SK-N-SH (cell line): ENCODE measurements around the gene CALML6.

ENCODE experiments used
- CTCF ChIP-seq: fragments of 200-600 bp; sonication (generic); IDR thresholded peaks from 2 replicates; pipeline ENCODE4 v1.6.1; 2017; ENCODE audit warnings: antibody characterized with exemption, mild to moderate bottlenecking, moderate library complexity
- ELF1 ChIP-seq: IDR thresholded peaks from 2 replicates; pipeline ENCODE4 v1.4.0; 2012
- EP300 ChIP-seq, 2 experiments: IDR thresholded peaks; 2 replicates each; pipeline versions ENCODE4 v1.4.0 to v1.6.1; 2012; ENCODE audit warnings: borderline replicate concordance in 1 of 2, low read depth in 1 of 2, low read length in 1 of 2
- EZH2phosphoT487 ChIP-seq: fragments of 200-600 bp; sonication (generic); IDR thresholded peaks from 2 replicates; pipeline ENCODE4 v1.6.1; 2017; ENCODE audit warnings: low read depth, mixed run types, mild to moderate bottlenecking, antibody characterized with exemption, moderate library complexity, borderline replicate concordance
- FOXM1 ChIP-seq: IDR thresholded peaks from 2 replicates; pipeline ENCODE4 v1.4.0; 2012; ENCODE audit warnings: low read depth, mild to moderate bottlenecking
- MAX ChIP-seq: IDR thresholded peaks from 2 replicates; pipeline ENCODE4 v1.4.0; 2012; ENCODE audit warnings: low read depth
- MEF2A ChIP-seq: IDR thresholded peaks from 2 replicates; pipeline ENCODE4 v1.4.0; 2012; ENCODE audit warnings: low read depth, borderline replicate concordance
- MXI1 ChIP-seq: IDR thresholded peaks from 2 replicates; pipeline ENCODE4 v1.6.1; 2012; ENCODE audit warnings: mild to moderate bottlenecking, low read depth, low read length, improper control_type of control experiment
- SMC3 ChIP-seq: IDR thresholded peaks from 2 replicates; pipeline ENCODE4 v1.6.1; 2012; ENCODE audit warnings: low read depth, low read length, improper control_type of control experiment
- TCF12 ChIP-seq: IDR thresholded peaks from 2 replicates; pipeline ENCODE4 v1.4.0; 2012
- USF2 ChIP-seq: fragments of 150-350 bp; IDR thresholded peaks from 2 replicates; pipeline ENCODE4 v1.6.1; 2017; ENCODE audit warnings: antibody characterized with exemption, low read length, low read depth, borderline replicate concordance

DNA sequence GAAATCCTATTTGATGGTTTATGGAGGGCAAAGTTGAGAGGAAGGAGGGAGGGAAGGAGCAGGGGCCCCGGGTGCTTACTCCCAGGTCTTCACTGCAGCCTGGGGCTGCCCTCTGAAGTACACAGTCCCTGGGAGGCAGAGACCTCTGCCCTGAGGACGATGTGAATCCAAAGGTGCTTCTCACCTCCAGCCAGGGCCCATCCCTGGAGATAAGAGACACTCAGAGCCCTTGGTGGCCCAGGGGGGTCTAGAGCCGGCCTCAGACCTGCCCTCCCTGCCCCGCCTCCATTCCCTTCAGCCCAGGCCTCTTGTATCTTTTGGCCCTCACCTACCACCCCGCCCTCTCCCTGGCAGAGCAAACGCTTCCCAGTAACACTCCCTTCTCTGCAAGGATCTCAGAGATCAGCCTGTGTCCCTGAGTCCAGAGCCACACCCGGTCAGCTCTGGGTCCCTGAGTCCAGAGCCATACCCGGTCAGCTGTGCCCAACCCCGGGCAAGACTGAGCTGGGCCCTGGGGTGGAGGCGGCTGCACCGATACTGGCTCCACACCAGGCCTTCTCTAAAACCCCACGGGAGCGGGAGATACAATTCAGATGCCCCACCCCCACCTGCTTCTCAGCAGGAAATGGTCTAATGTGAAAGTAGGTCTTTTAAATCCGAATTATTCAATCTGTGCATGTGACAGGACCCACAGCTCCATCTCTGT is 20.6 kb upstream of the CALML6 start:
- TF ChIP-seq CTCF, result no peak
- TF ChIP-seq EZH2phosphoT487, result no peak
- TF ChIP-seq MXI1, result no peak
- no peak for TF ChIP-seq EP300 (IDR thresholded peaks at IDR 0.05; ENCODE audit: borderline replicate concordance in 1 of 2, low read depth in 1 of 2, low read length in 1 of 2)
- TF ChIP-seq MEF2A, result no peak
- no peak for TF ChIP-seq ELF1
- no peak for TF ChIP-seq USF2
- no peak for TF ChIP-seq FOXM1
- TF ChIP-seq SMC3, result no peak
- TF ChIP-seq TCF12, result no peak
- TF ChIP-seq MAX, result no peak
